Measurements from ENCODE around the gene PDCD2L. TPM values are rescaled to one million over a fixed set of nuclear protein-coding genes. Genes with fewer than 3 reads are reported as not detected.
"Not testable (repeated sequence)": the region's sequence is repeated elsewhere in the genome, so short reads cannot be mapped to it uniquely, and the experiment has no call there.

The PDCD2L gene
- total RNA-seq, 1 experiment from 2014 or later = 73.5 TPM

DNA sequence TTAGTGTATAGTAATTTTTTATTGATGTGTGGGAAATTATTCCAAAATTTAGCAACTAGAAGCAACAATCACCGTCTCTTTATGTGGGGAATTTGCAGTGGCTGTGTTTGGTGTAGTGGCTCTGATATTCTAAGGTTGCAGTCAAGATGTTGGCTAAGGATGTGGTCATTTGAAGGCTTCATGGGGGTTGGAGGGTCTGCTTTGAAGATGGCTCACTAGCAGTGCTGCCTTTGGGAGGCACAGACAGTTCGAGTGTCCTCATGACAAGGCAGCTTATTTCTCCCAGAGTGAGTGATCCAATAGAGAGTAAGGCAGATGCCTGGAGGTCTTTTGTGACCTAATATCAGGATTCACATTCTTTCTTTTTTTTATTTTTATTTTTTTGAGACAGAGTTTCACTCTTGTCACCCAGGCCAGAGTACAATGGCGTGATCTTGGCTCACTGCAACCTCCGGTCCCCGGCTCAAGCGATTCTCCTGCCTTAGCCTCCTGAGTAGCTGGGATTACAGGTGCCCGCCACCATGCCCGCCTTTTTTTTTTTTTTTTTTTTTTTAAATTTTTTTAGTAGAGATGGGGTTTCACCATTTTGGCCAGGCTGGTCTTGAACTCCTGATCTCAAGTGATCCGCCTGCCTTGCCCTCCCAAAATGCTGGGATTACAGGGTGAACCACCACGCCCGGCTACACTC, 30.5 kb upstream of the PDCD2L start:
- no peak for DNase-seq (ENCODE audit: low read depth)

- DNase-seq (ENCODE audit: low read depth) = no peak
These were observed 28.6 kb upstream of the PDCD2L start for GRCh38 chr19:34375598-34375997.

GRCh38 chr19:34380639-34381241, 23.5 kb upstream of the PDCD2L start:
- no peak for DNase-seq (ENCODE audit: low read depth)

- DNase-seq (ENCODE audit: low read depth) = no peak
These were observed 22.6 kb upstream of the PDCD2L start for GRCh38 chr19:34381399-34382251.

DNA sequence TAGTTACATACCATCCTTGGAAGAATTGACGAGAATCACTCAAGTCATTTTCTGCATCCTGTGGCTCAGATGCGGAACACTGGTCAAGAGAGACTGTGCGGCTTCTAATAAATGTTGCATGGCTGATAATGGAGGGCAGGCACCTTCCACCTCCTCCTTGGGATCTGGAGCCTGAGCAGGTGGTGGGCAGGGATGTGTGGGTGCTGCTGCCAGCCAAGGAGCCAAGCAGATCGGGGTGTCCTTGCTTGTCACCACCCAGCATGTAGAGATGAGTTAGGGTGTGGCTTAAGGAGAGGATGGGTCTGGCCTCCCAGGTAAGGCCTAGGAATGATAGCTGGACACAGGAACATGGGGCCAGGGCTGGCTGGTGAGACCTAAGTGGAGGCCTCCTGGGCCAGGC, 21.7 kb upstream of the PDCD2L start:
- DNase-seq (ENCODE audit: low read depth) = no peak

DNA sequence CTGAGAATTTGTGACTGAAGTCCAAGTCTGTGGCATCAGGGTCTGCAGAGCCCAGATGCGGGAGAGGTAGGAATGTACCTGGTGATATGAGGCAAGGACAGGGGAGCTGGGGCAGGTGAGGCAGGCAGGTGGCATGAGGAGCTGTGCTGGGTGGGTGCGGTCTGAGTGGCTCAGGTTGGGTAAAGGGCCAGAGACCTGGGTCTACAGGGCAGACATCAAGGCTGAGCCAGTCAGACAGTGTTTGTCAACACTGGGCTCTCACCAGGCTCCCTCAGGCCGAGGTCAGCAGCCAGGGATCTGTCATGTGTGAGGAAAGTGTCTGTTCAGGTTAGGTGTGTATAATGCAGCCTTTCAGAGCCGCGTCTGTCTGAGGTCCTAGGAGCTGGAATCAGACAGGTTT, 20.6 kb upstream of the PDCD2L start:
- DNase-seq (ENCODE audit: low read depth) = no peak

DNA sequence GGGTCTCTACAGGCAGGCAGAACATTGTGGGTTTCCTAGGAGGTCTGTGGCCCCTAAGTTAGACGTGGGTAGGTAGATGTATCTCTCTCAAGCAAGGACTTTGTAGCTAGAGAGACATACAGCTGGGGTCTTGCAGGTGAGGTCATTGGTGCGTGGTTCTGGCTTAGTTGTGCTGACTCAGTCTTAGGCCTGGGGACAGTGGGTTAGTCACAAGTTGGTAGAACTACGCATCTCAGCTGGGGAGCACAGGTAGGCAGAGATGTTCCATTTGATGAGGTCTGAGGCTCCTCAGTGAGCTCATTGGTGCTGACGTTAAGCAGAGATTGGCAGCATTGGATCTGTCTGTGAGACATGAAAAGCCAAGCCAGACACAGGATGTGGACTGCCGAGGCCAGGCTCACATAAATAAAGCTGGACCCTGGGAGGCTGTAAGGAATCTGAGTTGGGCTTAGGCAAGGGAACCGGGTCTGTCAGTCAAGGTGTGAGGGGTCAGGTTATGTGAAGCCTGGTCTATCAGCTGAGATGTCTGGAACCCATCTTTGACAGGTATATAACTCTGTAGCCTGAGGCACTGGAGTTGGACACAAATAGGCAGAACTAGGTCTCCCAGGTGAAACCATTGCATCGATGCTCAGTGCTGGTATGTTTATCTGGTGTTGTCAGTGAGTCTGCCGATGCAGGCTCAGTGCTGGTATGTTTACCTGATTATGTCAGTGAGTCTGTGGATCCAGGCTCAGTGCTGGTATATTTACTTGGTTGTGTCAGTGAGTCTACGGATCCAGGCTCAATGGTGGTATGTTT, 17.4 kb upstream of the PDCD2L start:
- no peak for DNase-seq (ENCODE audit: low read depth)

DNA sequence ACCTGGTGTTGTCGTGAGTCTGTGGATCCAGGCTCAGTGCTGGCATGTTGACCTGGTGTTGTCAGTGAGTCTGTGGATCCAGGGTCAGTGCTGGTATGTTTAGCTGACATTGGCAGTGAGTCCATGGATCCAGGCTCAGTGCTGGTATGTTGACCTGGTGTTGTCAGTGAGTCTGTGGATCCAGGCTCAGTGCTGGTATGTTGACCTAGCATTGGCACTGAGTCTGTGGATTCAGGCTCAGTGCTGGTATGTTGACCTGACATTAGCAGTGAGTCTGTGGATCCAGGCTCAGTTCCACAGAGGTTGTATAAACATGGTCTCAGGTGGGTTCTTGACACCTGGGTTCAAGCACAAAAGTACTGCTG, 16.8 kb upstream of the PDCD2L start:
- no peak for DNase-seq (ENCODE audit: low read depth)

- DNase-seq (ENCODE audit: low read depth) = not testable (repeated sequence)
These were observed 15.5 kb upstream of the PDCD2L start for GRCh38 chr19:34388745-34389144.

GRCh38 chr19:34391813-34392212, 12.4 kb upstream of the PDCD2L start:
- DNase-seq (ENCODE audit: low read depth) = no peak

GRCh38 chr19:34393031-34393430, 11.2 kb upstream of the PDCD2L start:
- DNase-seq (ENCODE audit: low read depth) = no peak

- DNase-seq (ENCODE audit: low read depth) = no peak
These were observed 10.6 kb upstream of the PDCD2L start for GRCh38 chr19:34393629-34394028.

DNA sequence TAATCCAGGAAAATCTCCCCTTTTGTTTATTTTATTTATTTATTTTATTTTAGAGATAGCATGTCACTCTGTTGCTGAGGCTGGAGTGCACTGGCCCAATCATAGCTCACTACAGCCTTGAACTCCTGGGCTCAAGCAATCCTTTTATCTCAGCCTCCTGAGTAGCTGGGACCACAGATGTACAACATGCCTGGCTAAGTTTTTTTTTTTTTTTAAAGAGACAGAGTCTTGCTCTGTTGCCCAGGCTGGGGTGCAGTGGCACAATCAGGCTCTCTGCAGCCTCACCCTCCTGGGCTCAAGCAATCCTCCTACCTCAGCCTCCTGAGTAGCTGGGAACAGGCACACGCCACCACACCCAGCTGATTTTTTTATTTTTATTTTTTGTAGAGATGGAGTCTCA, 6.3 kb upstream of the PDCD2L start:
- no peak for DNase-seq (ENCODE audit: low read depth)

DNA sequence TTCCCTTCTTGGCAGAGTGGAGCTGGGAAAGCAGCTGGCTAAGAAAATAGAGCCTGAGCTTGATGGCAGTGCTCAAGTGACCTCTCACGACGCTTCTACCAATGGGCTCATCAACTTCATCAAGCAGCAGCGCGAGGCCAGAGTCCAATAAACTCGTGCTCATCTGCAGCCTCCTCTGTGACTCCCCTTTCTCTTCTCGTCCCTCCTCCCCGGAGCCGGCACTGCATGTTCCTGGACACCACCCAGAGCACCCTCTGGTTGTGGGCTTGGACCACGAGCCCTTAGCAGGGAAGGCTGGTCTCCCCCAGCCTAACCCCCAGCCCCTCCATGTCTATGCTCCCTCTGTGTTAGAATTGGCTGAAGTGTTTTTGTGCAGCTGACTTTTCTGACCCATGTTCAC, 4.3 kb upstream of the PDCD2L start:
- no peak for DNase-seq (ENCODE audit: low read depth)

GRCh38 chr19:34400844-34401243, 3.4 kb upstream of the PDCD2L start:
- DNase-seq (ENCODE audit: low read depth) = not testable (repeated sequence)

DNA sequence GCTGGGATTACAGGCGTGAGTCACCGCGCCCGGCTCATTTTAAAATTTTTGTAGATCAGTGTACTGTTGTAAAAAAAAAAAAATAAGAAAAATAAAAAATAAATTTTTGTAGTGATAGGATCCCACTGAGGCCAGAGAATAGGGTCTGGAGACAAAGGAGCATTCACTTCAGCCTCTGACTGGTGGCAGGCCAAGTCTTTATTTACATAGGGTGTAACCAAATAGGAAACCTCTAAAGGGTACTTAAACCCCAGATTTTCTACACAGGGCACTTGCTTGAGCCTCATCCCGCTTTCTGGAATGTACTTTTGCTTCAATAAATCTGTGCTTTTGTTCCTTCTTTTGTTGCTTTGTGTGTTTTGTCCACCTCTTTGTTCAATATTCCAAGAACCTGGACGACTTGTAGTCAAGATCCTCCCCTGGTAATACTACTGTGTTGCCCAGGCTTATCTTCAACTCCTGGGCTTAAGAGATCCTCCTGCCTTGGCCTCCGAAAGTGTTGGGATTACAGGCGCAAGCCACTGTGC, 2.1 kb upstream of the PDCD2L start:
- no peak for DNase-seq (ENCODE audit: low read depth)

GRCh38 chr19:34403784-34404108, 453 bp upstream of the PDCD2L start:
- no peak for DNase-seq (ENCODE audit: low read depth)

GRCh38 chr19:34405892-34406660, 1.9 kb downstream of the PDCD2L start:
- no peak for DNase-seq (ENCODE audit: low read depth)

- no peak for DNase-seq (ENCODE audit: low read depth)
These were observed 4.2 kb downstream of the PDCD2L start for GRCh38 chr19:34408411-34408810.

- no peak for DNase-seq (ENCODE audit: low read depth)
These were observed 5.3 kb downstream of the PDCD2L start for GRCh38 chr19:34409189-34410164.

Measured in Daoy (cell line).